OCI-LY1 (cell line): ENCODE results near the gene TACO1.

Experiments used
- CTCF ChIP-seq: fragments of 200-600 bp; sonication (generic), shearing (Covaris generic); IDR thresholded peaks from 2 replicates; pipeline ENCODE4 v1.5.1; 2017; ENCODE audit warnings: mild to moderate bottlenecking, antibody characterized with exemption, low read length, moderate library complexity, mixed read lengths
- EZH2 ChIP-seq: fragments of 200-600 bp; sonication (generic), shearing (Covaris generic); IDR thresholded peaks from 2 replicates; pipeline ENCODE4 v1.8.0; 2017; ENCODE audit warnings: borderline replicate concordance, mixed run types, mild to moderate bottlenecking, antibody characterized with exemption, low read length, moderate library complexity, mixed read lengths

GRCh38 chr17:63635787-63636186 lies 35.1 kb downstream of the TACO1 start:
- TF ChIP-seq CTCF: no peak
- no peak for TF ChIP-seq EZH2
